ENCODE measurements around the gene RAB15. TPM values are rescaled to one million over a fixed set of nuclear protein-coding genes. Genes with fewer than 3 reads are reported as not detected.

Gene RAB15
- total and polyA plus RNA-seq, 2 of the 8 experiments (the other 6 are each of a cell fraction or from before 2014, with no cell fraction given): 38.8 to 58.1 TPM

DNA sequence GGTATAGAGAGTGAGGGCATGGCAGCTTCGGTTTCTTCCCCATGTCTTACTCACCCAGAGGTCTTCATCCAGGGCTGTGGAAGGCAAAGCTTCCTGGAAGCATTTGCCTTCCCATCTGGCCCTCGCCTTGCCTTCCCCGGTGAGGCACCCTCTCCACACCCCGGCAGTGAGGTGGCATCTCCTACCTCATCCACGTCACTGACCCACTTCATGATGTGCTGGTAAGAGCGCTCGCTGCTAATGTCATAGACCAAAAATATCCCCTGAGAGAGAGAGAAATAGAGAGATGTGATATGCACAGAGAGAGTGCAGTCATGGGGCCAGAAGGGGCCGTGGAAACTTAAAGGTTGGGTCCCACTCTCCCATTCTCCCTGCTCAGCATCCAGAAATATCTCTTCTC, 21.2 kb downstream of the RAB15 start:
- Histone ChIP-seq H3K18ac (ENCODE audit: extremely low read depth, low read length) (no peak overlapping the region), H2BK5ac (ENCODE audit: low read depth, low read length) (no peak overlapping the region), H3K9ac (replicated peaks in 1 of 4; ENCODE audit: extremely low read depth in 1 of 4, low read depth in 3 of 4, low read length in 3 of 4) (no peak overlapping the region), H3K14ac (ENCODE audit: insufficient read length) (no peak overlapping the region), H4K8ac (ENCODE audit: extremely low read depth, insufficient read depth, low read length) (no peak overlapping the region), H2BK15ac (ENCODE audit: low read length) (no peak overlapping the region), H3K56ac (replicated peaks; ENCODE audit: insufficient read length, low read depth, low read length) (no peak overlapping the region), H3K9me3 (ENCODE audit: insufficient read depth in 2 of 2, low read depth in 1 of 2, low read length in 1 of 2) (no peaks in the 10 kb centered on the region), H2AK5ac (ENCODE audit: low read depth, low read length) (no peak overlapping the region), H2BK120ac (replicated peaks; ENCODE audit: low read depth, low read length) (no peak overlapping the region), H4K20me1 (replicated peaks in 1 of 2; ENCODE audit: control insufficient read depth in 1 of 2, insufficient read depth in 2 of 2, low read length in 2 of 2) (peaks cover 0 to 2% of the 10 kb centered on the region in 2 experiments), H3K36me3 (ENCODE audit: control insufficient read depth in 2 of 4, insufficient read depth in 4 of 4, low read length in 3 of 4) (peaks cover 5 to 34% (median 12%) of the 10 kb centered on the region in 4 experiments; a peak in 4 of 8 replicates), H3K79me1 (ENCODE audit: low read depth, low read length) (no peaks in the 10 kb centered on the region), H3K4me1 (replicated peaks in 1 of 4; ENCODE audit: control insufficient read depth in 3 of 4, insufficient read depth in 4 of 4, low read length in 3 of 4) (peaks cover 4 to 11% (median 7%) of the 10 kb centered on the region in 4 experiments; a peak in 5 of 7 replicates), H3K4ac (replicated peaks; ENCODE audit: insufficient read length, low read depth, low read length) (no peak overlapping the region), H2BK12ac (ENCODE audit: low read depth, low read length) (no peak overlapping the region), H4K91ac (replicated peaks; ENCODE audit: insufficient read length, low read length) (no peak overlapping the region), H4K5ac (ENCODE audit: insufficient read length, low read depth, low read length) (no peak overlapping the region), H3K4me2 (ENCODE audit: insufficient read depth in 1 of 2, low read depth in 2 of 2, low read length in 2 of 2) (no peak overlapping the region), H3K4me3 (ENCODE audit: extremely low read depth in 1 of 4, insufficient read depth in 2 of 4, low read depth in 3 of 4, low read length in 4 of 4) (no peak overlapping the region), H3K27me3 (replicated peaks in 1 of 4; ENCODE audit: control insufficient read depth in 3 of 4, extremely low read depth in 1 of 4, insufficient read depth in 3 of 4, low read length in 3 of 4) (no peaks in the 10 kb centered on the region), H2AFZ (ENCODE audit: low read length) (no peak overlapping the region), H2BK20ac (ENCODE audit: low read length) (no peak overlapping the region), H3K23ac (ENCODE audit: insufficient read length) (no peak overlapping the region), H3K27ac (ENCODE audit: low read depth, low read length) (no peak overlapping the region), H3K23me2 (ENCODE audit: low read depth, low read length) (no peaks in the 10 kb centered on the region), H3K79me2 (ENCODE audit: control insufficient read depth in 1 of 2, insufficient read depth in 2 of 2, low read length in 2 of 2) (no peaks in the 10 kb centered on the region)
- POLR2A ChIA-PET (ENCODE audit: partially characterized antibody): interaction anchor here (1.6 kb wide), 1 partner anchor 8 kb away, joined by 6 read pairs; the partner anchor contains the start of gene GPX2
- 87% methylated on average over 8 of the region's 8 CpGs; no CpG with 5 or more reads in 1 of the 2 experiments for WGBS, 2 experiments (ENCODE audit: extremely low coverage in 1 of 2, insufficient coverage in 1 of 2, insufficient read length in 1 of 2, insufficient replicate concordance in 2 of 2, low coverage in 1 of 2, low lambda C conversion rate in 2 of 2, missing lambda C conversion rate in 1 of 2)
- no peak for FAIRE-seq
- CTCF ChIA-PET (ENCODE audit: partially characterized antibody): interaction anchor here (0.6 to 3.4 kb wide), 9 partner anchors 9 to 70 kb away, joined by 3 to 25 read pairs (median 4); no protein-coding TSS in a partner anchor
- no peak for TF ChIP-seq RXRA (IDR thresholded peaks at IDR 0.05; ENCODE audit: insufficient read depth, low read depth, low read length)
- no peak for DNase-seq (ENCODE audit: low read depth in 1 of 2, low spot score in 2 of 2)

Data from H1 (cell line).